Natural killer cell (primary cell): ENCODE measurements around the gene NPHP4. TPM values are rescaled to one million over a fixed set of nuclear protein-coding genes. Genes with fewer than 3 reads are reported as not detected.

Experiments used
- ATAC-seq, 3 donors: fragments of 150-1000 bp in 2 of 3; fragments of 200-7000 bp in 1 of 3; cut with Tn5 transposase; 1 replicate in 1 of 3; 2 replicates in 2 of 3; pipeline ENCODE4 v1.10.0; 2021; ENCODE audit warnings: mild to moderate bottlenecking in 2 of 3, moderate library complexity in 2 of 3
- DNase-seq, 2 donors: peaks; one replicate each; pipeline versions ENCODE4 v3.0.0 to v3.0.0-alpha.2; 2013 to 2021; ENCODE audit warnings: mixed read lengths in 1 of 2
- H3K27ac ChIP-seq: one replicate; pipeline ENCODE4 v1.5.1; 2013; ENCODE audit warnings: mild to moderate bottlenecking, low read length
- H3K27me3 ChIP-seq: one replicate; pipeline ENCODE4 v1.6.1; 2013; ENCODE audit warnings: low read length; ENCODE audit not compliant: control insufficient read depth, insufficient read depth
- H3K36me3 ChIP-seq: one replicate; pipeline ENCODE4 v1.6.1; 2013; ENCODE audit warnings: low read length; ENCODE audit not compliant: control insufficient read depth, insufficient read depth
- H3K4me1 ChIP-seq: one replicate; pipeline ENCODE4 v1.6.1; 2013; ENCODE audit warnings: low read length; ENCODE audit not compliant: control insufficient read depth, insufficient read depth
- H3K4me3 ChIP-seq: one replicate; pipeline ENCODE4 v1.5.1; 2013; ENCODE audit warnings: low read length
- H3K9me3 ChIP-seq: one replicate; pipeline ENCODE4 v1.6.1; 2013; ENCODE audit warnings: low read length; ENCODE audit not compliant: control insufficient read depth, insufficient read depth
- H3K27ac Mint-ChIP-seq, 2 donors: one replicate each; pipeline ENCODE4 v1.8.0; 2022; ENCODE audit warnings: mild to moderate bottlenecking in 2 of 2, mixed read lengths in 2 of 2, moderate library complexity in 1 of 2
- H3K27me3 Mint-ChIP-seq, 2 donors: one replicate each; pipeline ENCODE4 v1.8.0; 2022; ENCODE audit warnings: low read depth in 2 of 2, mixed read lengths in 2 of 2
- H3K36me3 Mint-ChIP-seq: one replicate; pipeline ENCODE4 v1.8.0; 2022; ENCODE audit warnings: mixed read lengths
- H3K4me1 Mint-ChIP-seq, 2 donors: one replicate each; pipeline ENCODE4 v1.8.0; 2022; ENCODE audit warnings: mixed read lengths in 2 of 2
- H3K4me3 Mint-ChIP-seq: one replicate; pipeline ENCODE4 v1.8.0; 2022; ENCODE audit warnings: mild to moderate bottlenecking, moderate library complexity, mixed read lengths
- H3K9me3 Mint-ChIP-seq, 2 donors: one replicate each; pipeline ENCODE4 v1.8.0; 2022; ENCODE audit warnings: mixed read lengths in 2 of 2
- WGBS: methylation state at CpG from one replicate; pipeline ENCODE4 v1.1.7; 2013; ENCODE audit warnings: missing lambda C conversion rate; ENCODE audit not compliant: insufficient coverage; 5-methylcytosine and 5-hydroxymethylcytosine counted together
- intact Hi-C: fragments of 100-400 bp; cut with micrococcal nuclease; formaldehyde crosslinking; loops from one replicate; pipeline ENCODE4 v1.14.2; 2022
- total RNA-seq, 4 donors: library from RNA; stranded (reverse); fragments of 120-200 nt in 1 of 4; gene quantifications; one replicate each; pipeline versions ENCODE4 v1.2.3 to v1.2.4, GENCODE V29; 2013 to 2022
- TF ChIP-seq, protein P1 (sequence below): fragments of 200-600 bp; IDR thresholded peaks from one replicate; pipeline ENCODE4 v1.8.0; 2022; ENCODE audit warnings: antibody characterized with exemption

The NPHP4 gene
- total RNA-seq, 3 donors from 2014 or later (not counting 1 experiment from before 2014, with no cell fraction given), result 6.3 to 14.7 (median 10.1) TPM

GRCh38 chr1:5949085-5949760, 43.0 kb downstream of the NPHP4 start:
- WGBS, result 93% methylated on average over 13 of the region's 13 CpGs
- H3K4me1 ChIP-seq, result no peaks in the 10 kb centered on the region

DNA sequence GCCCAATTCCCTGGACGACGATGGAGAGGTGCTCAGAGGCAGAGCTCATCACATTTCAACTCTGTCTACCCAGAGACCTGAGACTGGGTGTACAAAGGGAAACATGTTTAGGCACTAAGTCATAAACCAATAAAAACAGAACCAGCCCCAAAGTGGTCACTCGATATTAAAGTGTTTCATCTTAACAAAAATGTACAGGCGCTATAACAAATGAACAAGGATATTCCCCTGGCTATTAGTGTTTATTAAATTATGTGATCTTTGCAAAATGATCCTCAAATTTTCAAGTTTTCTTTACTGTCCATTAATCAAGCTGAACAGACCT, 43.6 kb downstream of the NPHP4 start:
- DNase-seq (no peak), ATAC-seq (no peak)
- intact Hi-C loops, result no loop called here
- no peaks in the 10 kb centered on the region for H3K4me1 Mint-ChIP-seq
- Histone ChIP-seq H3K27me3 (no peaks in the 10 kb centered on the region), H3K4me1 (no peaks in the 10 kb centered on the region), H3K9me3 (no peaks in the 10 kb centered on the region), H3K4me3 (no peak overlapping the region), H3K27ac (no peak overlapping the region), H3K36me3 (peaks cover 2% of the 10 kb centered on the region)
- no peaks in the 10 kb centered on the region for H3K36me3 Mint-ChIP-seq
- no peak overlapping the region for H3K4me3 Mint-ChIP-seq
- TF ChIP-seq, protein P1, sequence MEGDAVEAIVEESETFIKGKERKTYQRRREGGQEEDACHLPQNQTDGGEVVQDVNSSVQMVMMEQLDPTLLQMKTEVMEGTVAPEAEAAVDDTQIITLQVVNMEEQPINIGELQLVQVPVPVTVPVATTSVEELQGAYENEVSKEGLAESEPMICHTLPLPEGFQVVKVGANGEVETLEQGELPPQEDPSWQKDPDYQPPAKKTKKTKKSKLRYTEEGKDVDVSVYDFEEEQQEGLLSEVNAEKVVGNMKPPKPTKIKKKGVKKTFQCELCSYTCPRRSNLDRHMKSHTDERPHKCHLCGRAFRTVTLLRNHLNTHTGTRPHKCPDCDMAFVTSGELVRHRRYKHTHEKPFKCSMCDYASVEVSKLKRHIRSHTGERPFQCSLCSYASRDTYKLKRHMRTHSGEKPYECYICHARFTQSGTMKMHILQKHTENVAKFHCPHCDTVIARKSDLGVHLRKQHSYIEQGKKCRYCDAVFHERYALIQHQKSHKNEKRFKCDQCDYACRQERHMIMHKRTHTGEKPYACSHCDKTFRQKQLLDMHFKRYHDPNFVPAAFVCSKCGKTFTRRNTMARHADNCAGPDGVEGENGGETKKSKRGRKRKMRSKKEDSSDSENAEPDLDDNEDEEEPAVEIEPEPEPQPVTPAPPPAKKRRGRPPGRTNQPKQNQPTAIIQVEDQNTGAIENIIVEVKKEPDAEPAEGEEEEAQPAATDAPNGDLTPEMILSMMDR, result no peak
- H3K27ac Mint-ChIP-seq, result no peak overlapping the region
- H3K9me3 Mint-ChIP-seq, result no peaks in the 10 kb centered on the region
- H3K27me3 Mint-ChIP-seq, result no peaks in the 10 kb centered on the region
- 91% methylated on average over 3 of the region's 4 CpGs for WGBS

More at GRCh38 chr1:5949085-5949760, 43.0 kb downstream of the NPHP4 start:
- no peak overlapping the region for H3K27ac Mint-ChIP-seq
- TF ChIP-seq, protein P1, result no peak
- Histone ChIP-seq H3K27me3 (no peaks in the 10 kb centered on the region), H3K9me3 (no peaks in the 10 kb centered on the region), H3K4me3 (no peak overlapping the region), H3K27ac (no peak overlapping the region), H3K36me3 (peaks cover 2% of the 10 kb centered on the region)
- H3K4me3 Mint-ChIP-seq, result no peak overlapping the region
- H3K27me3 Mint-ChIP-seq, result no peaks in the 10 kb centered on the region
- ATAC-seq (no peak), DNase-seq (no peak)
- H3K9me3 Mint-ChIP-seq, result no peaks in the 10 kb centered on the region
- no peaks in the 10 kb centered on the region for H3K36me3 Mint-ChIP-seq
- intact Hi-C loops, result no loop called here
- peaks cover 0 to under 1% of the 10 kb centered on the region in 2 donors for H3K4me1 Mint-ChIP-seq

DNA sequence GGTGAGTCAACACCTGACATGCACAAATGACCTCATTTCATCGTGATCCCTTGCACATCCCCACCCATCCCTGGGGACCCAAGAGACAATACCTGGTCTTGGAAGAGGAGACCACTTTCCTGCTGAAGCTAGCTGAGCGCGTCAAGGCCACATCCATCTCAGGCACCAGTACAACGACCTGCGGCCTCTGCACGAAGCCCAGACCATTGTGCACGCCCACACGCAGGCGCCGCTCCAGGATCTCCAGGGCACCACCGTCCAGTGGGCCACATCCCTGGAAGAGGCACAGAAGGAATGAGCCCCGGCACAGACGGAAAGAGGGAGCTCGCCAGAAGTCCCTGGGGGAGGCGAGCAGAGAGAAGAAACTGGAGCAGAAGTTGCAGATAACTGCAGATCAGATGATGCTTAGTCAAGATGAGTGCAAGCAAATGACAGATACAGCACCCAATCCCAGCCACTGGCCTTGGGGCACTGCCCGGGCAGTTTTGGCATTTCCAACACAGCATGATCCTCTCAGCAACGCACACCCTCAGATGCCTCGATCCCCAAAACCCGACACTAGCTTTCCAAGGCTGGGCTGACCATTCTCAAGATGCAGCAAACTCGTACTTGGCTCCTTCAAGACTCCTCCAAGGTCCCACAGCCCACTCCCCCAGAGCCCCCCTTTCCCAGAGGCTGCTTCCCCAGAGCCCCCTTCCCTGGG, 44.1 kb downstream of the NPHP4 start:
- TF ChIP-seq, protein P1, result no peak
- no peaks in the 10 kb centered on the region for H3K27me3 ChIP-seq
- H3K36me3 Mint-ChIP-seq, result no peaks in the 10 kb centered on the region
- no peak overlapping the region for H3K27ac ChIP-seq
- no peak overlapping the region for H3K4me3 ChIP-seq
- no peaks in the 10 kb centered on the region for H3K4me1 ChIP-seq
- H3K27me3 Mint-ChIP-seq, result no peaks in the 10 kb centered on the region
- intact Hi-C loops, result no loop called here
- H3K9me3 Mint-ChIP-seq, result no peaks in the 10 kb centered on the region
- no peak for DNase-seq
- ATAC-seq, result no peak
- H3K27ac Mint-ChIP-seq, result no peak overlapping the region
- H3K4me3 Mint-ChIP-seq, result no peak overlapping the region
- H3K4me1 Mint-ChIP-seq, result no peaks in the 10 kb centered on the region
- 90% methylated on average over 20 of the region's 20 CpGs for WGBS
- peaks cover 2% of the 10 kb centered on the region for H3K36me3 ChIP-seq
- no peaks in the 10 kb centered on the region for H3K9me3 ChIP-seq
